Measurements from ENCODE around the gene EMC6. TPM values are rescaled to one million over a fixed set of nuclear protein-coding genes. Genes with fewer than 3 reads are reported as not detected.

EMC6 gene
- total RNA-seq, 2 donors from 2014 or later: 59.4 to 69.5 TPM

GRCh38 chr17:3657588-3657869, 11.1 kb upstream of the EMC6 start:
- no peak for TF ChIP-seq CTCF (conservative IDR thresholded peaks at IDR 0.05)
- DNase-seq: peak; percentile 54
- Histone ChIP-seq H3K36me3 (ENCODE audit: control insufficient read depth, insufficient read depth, low read length) (peaks cover 11% of the 10 kb centered on the region), H3K9me3 (ENCODE audit: control insufficient read depth, low read length) (no peaks in the 10 kb centered on the region), H3K4me1 (ENCODE audit: control insufficient read depth, insufficient read depth, low read length) (no peaks in the 10 kb centered on the region), H3K4me3 (ENCODE audit: low read length) (no peak overlapping the region), H3K27ac (ENCODE audit: low read depth, low read length) (no peak overlapping the region), H3K27me3 (ENCODE audit: control insufficient read depth, insufficient read depth, low read length, poor library complexity, severe bottlenecking) (no peaks in the 10 kb centered on the region), H3K9ac (ENCODE audit: extremely low read depth, low read length, poor library complexity, severe bottlenecking) (no peak overlapping the region)
- Mint-ChIP-seq H3K4me1 (no peaks in the 10 kb centered on the region), H3K9me3 (no peaks in the 10 kb centered on the region), H3K4me3 (no peak overlapping the region), H3K27me3 (ENCODE audit: insufficient read depth) (no peaks in the 10 kb centered on the region), H3K27ac (no peak overlapping the region), H3K36me3 (ENCODE audit: low read depth) (peaks cover 27% of the 10 kb centered on the region)
- 89 to 94% methylated on average over 6 to 7 of the region's 7 CpGs for WGBS, 2 experiments (ENCODE audit: insufficient coverage in 1 of 2, insufficient read length in 1 of 2)

- Mint-ChIP-seq H3K27me3 (ENCODE audit: insufficient read depth) (no peaks in the 10 kb centered on the region), H3K27ac (no peak overlapping the region), H3K4me1 (no peaks in the 10 kb centered on the region), H3K36me3 (ENCODE audit: low read depth) (peaks cover 25% of the 10 kb centered on the region), H3K9me3 (no peaks in the 10 kb centered on the region), H3K4me3 (no peak overlapping the region)
- peak; percentile 56 for DNase-seq
- TF ChIP-seq CTCF (conservative IDR thresholded peaks at IDR 0.05): no peak
- no peaks in the 10 kb centered on the region for H3K27me3 ChIP-seq (ENCODE audit: control insufficient read depth, insufficient read depth, low read length, poor library complexity, severe bottlenecking)
- WGBS, 2 experiments (ENCODE audit: insufficient coverage in 1 of 2, insufficient read length in 1 of 2): 93 to 95% methylated on average over 26 to 41 of the region's 42 CpGs
- no peak overlapping the region for H3K4me3 ChIP-seq (ENCODE audit: low read length)
- H3K4me1 ChIP-seq (ENCODE audit: control insufficient read depth, insufficient read depth, low read length): no peaks in the 10 kb centered on the region
- H3K9me3 ChIP-seq (ENCODE audit: control insufficient read depth, low read length): no peaks in the 10 kb centered on the region
- H3K9ac ChIP-seq (ENCODE audit: extremely low read depth, low read length, poor library complexity, severe bottlenecking): no peak overlapping the region
- H3K36me3 ChIP-seq (ENCODE audit: control insufficient read depth, insufficient read depth, low read length): peaks cover 16% of the 10 kb centered on the region
- no peak overlapping the region for H3K27ac ChIP-seq (ENCODE audit: low read depth, low read length)
Observed at GRCh38 chr17:3657874-3658783, 10.5 kb upstream of the EMC6 start.

GRCh38 chr17:3658784-3659449, 9.7 kb upstream of the EMC6 start:
- no peak overlapping the region for H3K27ac Mint-ChIP-seq
- Histone ChIP-seq H3K27ac (ENCODE audit: low read depth, low read length) (peak overlapping the region; percentile 24), H3K9ac (ENCODE audit: extremely low read depth, low read length, poor library complexity, severe bottlenecking) (no peak overlapping the region), H3K27me3 (ENCODE audit: control insufficient read depth, insufficient read depth, low read length, poor library complexity, severe bottlenecking) (no peaks in the 10 kb centered on the region), H3K4me3 (ENCODE audit: low read length) (no peak overlapping the region), H3K9me3 (ENCODE audit: control insufficient read depth, low read length) (no peaks in the 10 kb centered on the region), H3K36me3 (ENCODE audit: control insufficient read depth, insufficient read depth, low read length) (peaks cover 18% of the 10 kb centered on the region), H3K4me1 (ENCODE audit: control insufficient read depth, insufficient read depth, low read length) (no peaks in the 10 kb centered on the region)
- H3K9me3 Mint-ChIP-seq: no peaks in the 10 kb centered on the region
- 90 to 91% methylated on average over 9 to 22 of the region's 22 CpGs for WGBS, 2 experiments (ENCODE audit: insufficient coverage in 1 of 2, insufficient read length in 1 of 2)
- H3K4me1 Mint-ChIP-seq: no peaks in the 10 kb centered on the region
- peaks cover 22% of the 10 kb centered on the region for H3K36me3 Mint-ChIP-seq (ENCODE audit: low read depth)
- no peaks in the 10 kb centered on the region for H3K27me3 Mint-ChIP-seq (ENCODE audit: insufficient read depth)
- no peak for TF ChIP-seq CTCF (conservative IDR thresholded peaks at IDR 0.05)
- no peak overlapping the region for H3K4me3 Mint-ChIP-seq
- DNase-seq: peak; percentile 51
